ENCODE data around the gene BLVRA. TPM values are rescaled to one million over a fixed set of nuclear protein-coding genes. Genes with fewer than 3 reads are reported as not detected.
A peak's percentile ranks its signal among the peaks of the same experiment; 100 is the strongest.
"Not testable (repeated sequence)": the region's sequence is repeated elsewhere in the genome, so short reads cannot be mapped to it uniquely, and the experiment has no call there.

BLVRA gene
- total RNA-seq, 1 donor from 2014 or later: 48.1 TPM

- Mint-ChIP-seq H3K27me3 (ENCODE audit: insufficient read depth) (no peaks in the 10 kb centered on the region), H3K27ac (no peak overlapping the region)
Observed at GRCh38 chr7:43781726-43782607, 23.5 kb downstream of the BLVRA start.

GRCh38 chr7:43782768-43783555 lies 24.5 kb downstream of the BLVRA start:
- Mint-ChIP-seq H3K36me3 (ENCODE audit: low read depth) (peaks cover 10% of the 10 kb centered on the region), H3K27me3 (ENCODE audit: insufficient read depth) (no peaks in the 10 kb centered on the region), H3K4me1 (ENCODE audit: low read depth) (peaks cover 9% of the 10 kb centered on the region), H3K27ac (no peak overlapping the region), H3K9me3 (no peaks in the 10 kb centered on the region), H3K4me3 (no peak overlapping the region)
- no peak for DNase-seq (ENCODE audit: low spot score)
- intact Hi-C loops (cut with micrococcal nuclease): no loop called here

More at GRCh38 chr7:43781726-43782607, 23.5 kb downstream of the BLVRA start:
- intact Hi-C loops (cut with micrococcal nuclease): no loop called here
- DNase-seq (ENCODE audit: low spot score): no peak
- peaks cover 9% of the 10 kb centered on the region for H3K4me1 Mint-ChIP-seq (ENCODE audit: low read depth)
- peaks cover 3% of the 10 kb centered on the region for H3K9me3 Mint-ChIP-seq
- peaks cover 10% of the 10 kb centered on the region for H3K36me3 Mint-ChIP-seq (ENCODE audit: low read depth)
- H3K4me3 Mint-ChIP-seq: no peak overlapping the region

- peaks cover 9% of the 10 kb centered on the region for H3K4me1 Mint-ChIP-seq (ENCODE audit: low read depth)
- no peaks in the 10 kb centered on the region for H3K27me3 Mint-ChIP-seq (ENCODE audit: insufficient read depth)
- H3K27ac Mint-ChIP-seq: no peak overlapping the region
- no peak for DNase-seq (ENCODE audit: low spot score)
- H3K9me3 Mint-ChIP-seq: no peaks in the 10 kb centered on the region
- no peak overlapping the region for H3K4me3 Mint-ChIP-seq
- peaks cover 11% of the 10 kb centered on the region for H3K36me3 Mint-ChIP-seq (ENCODE audit: low read depth)
- intact Hi-C loops (cut with micrococcal nuclease): loop anchor here (2.0 kb wide), 1 partner anchor 25 kb away; the partner anchor contains the start of gene BLVRA
Observed at GRCh38 chr7:43784030-43784584, 25.6 kb downstream of the BLVRA start.

- H3K36me3 Mint-ChIP-seq (ENCODE audit: low read depth): peaks cover 13% of the 10 kb centered on the region
- DNase-seq (ENCODE audit: low spot score); H3K9me3 Mint-ChIP-seq; H3K27me3 Mint-ChIP-seq (ENCODE audit: insufficient read depth); H3K4me3 Mint-ChIP-seq; H3K4me1 Mint-ChIP-seq (ENCODE audit: low read depth): not testable (repeated sequence)
- peak overlapping the region; percentile 32 for H3K27ac Mint-ChIP-seq
- intact Hi-C loops (cut with micrococcal nuclease): loop anchor here (2.0 kb wide), 1 partner anchor 26 kb away; the partner anchor contains the start of gene BLVRA
Observed at GRCh38 chr7:43784585-43785087, 26.2 kb downstream of the BLVRA start.

- H3K4me3 Mint-ChIP-seq: no peak overlapping the region
- no peaks in the 10 kb centered on the region for H3K9me3 Mint-ChIP-seq
- no peak for DNase-seq (ENCODE audit: low spot score)
- peaks cover 9% of the 10 kb centered on the region for H3K4me1 Mint-ChIP-seq (ENCODE audit: low read depth)
- no peaks in the 10 kb centered on the region for H3K27me3 Mint-ChIP-seq (ENCODE audit: insufficient read depth)
- H3K36me3 Mint-ChIP-seq (ENCODE audit: low read depth): peaks cover 14% of the 10 kb centered on the region
- intact Hi-C loops (cut with micrococcal nuclease): loop anchor here (2.0 kb wide), 1 partner anchor 27 kb away; the partner anchor contains the start of gene BLVRA
- no peak overlapping the region for H3K27ac Mint-ChIP-seq
Observed at GRCh38 chr7:43785420-43785819, 26.9 kb downstream of the BLVRA start.

- no peak overlapping the region for H3K27ac Mint-ChIP-seq
- no peak for DNase-seq (ENCODE audit: low spot score)
- H3K36me3 Mint-ChIP-seq (ENCODE audit: low read depth): peaks cover 22% of the 10 kb centered on the region
- intact Hi-C loops (cut with micrococcal nuclease): no loop called here
- no peak overlapping the region for H3K4me3 Mint-ChIP-seq
- no peaks in the 10 kb centered on the region for H3K27me3 Mint-ChIP-seq (ENCODE audit: insufficient read depth)
- H3K4me1 Mint-ChIP-seq (ENCODE audit: low read depth): peaks cover 9% of the 10 kb centered on the region
- no peaks in the 10 kb centered on the region for H3K9me3 Mint-ChIP-seq
Observed at GRCh38 chr7:43787771-43788170, 29.3 kb downstream of the BLVRA start.

- Mint-ChIP-seq H3K4me3 (no peak overlapping the region), H3K27me3 (ENCODE audit: insufficient read depth) (no peaks in the 10 kb centered on the region), H3K36me3 (ENCODE audit: low read depth) (peaks cover 27% of the 10 kb centered on the region), H3K4me1 (ENCODE audit: low read depth) (peaks cover 6% of the 10 kb centered on the region), H3K9me3 (no peaks in the 10 kb centered on the region), H3K27ac (no peak overlapping the region)
- no peak for DNase-seq (ENCODE audit: low spot score)
- intact Hi-C loops (cut with micrococcal nuclease): no loop called here
Observed at GRCh38 chr7:43790006-43790405, 31.5 kb downstream of the BLVRA start.

GRCh38 chr7:43790834-43791233 lies 32.4 kb downstream of the BLVRA start:
- DNase-seq (ENCODE audit: low spot score): no peak
- peaks cover 6% of the 10 kb centered on the region for H3K4me1 Mint-ChIP-seq (ENCODE audit: low read depth)
- H3K36me3 Mint-ChIP-seq (ENCODE audit: low read depth): peaks cover 27% of the 10 kb centered on the region
- no peak overlapping the region for H3K27ac Mint-ChIP-seq
- H3K27me3 Mint-ChIP-seq (ENCODE audit: insufficient read depth): no peaks in the 10 kb centered on the region
- no peak overlapping the region for H3K4me3 Mint-ChIP-seq
- intact Hi-C loops (cut with micrococcal nuclease): no loop called here
- no peaks in the 10 kb centered on the region for H3K9me3 Mint-ChIP-seq

GRCh38 chr7:43791665-43792064 lies 33.2 kb downstream of the BLVRA start:
- Mint-ChIP-seq H3K9me3 (no peaks in the 10 kb centered on the region), H3K27me3 (ENCODE audit: insufficient read depth) (no peaks in the 10 kb centered on the region), H3K4me3 (no peak overlapping the region), H3K4me1 (ENCODE audit: low read depth) (peaks cover 6% of the 10 kb centered on the region), H3K27ac (no peak overlapping the region), H3K36me3 (ENCODE audit: low read depth) (peaks cover 26% of the 10 kb centered on the region)
- intact Hi-C loops (cut with micrococcal nuclease): no loop called here
- no peak for DNase-seq (ENCODE audit: low spot score)

GRCh38 chr7:43792471-43793150 lies 34.1 kb downstream of the BLVRA start:
- Mint-ChIP-seq H3K4me1 (ENCODE audit: low read depth) (peaks cover 6% of the 10 kb centered on the region), H3K9me3 (no peaks in the 10 kb centered on the region), H3K36me3 (ENCODE audit: low read depth) (peaks cover 24% of the 10 kb centered on the region), H3K27ac (no peak overlapping the region), H3K4me3 (no peak overlapping the region), H3K27me3 (ENCODE audit: insufficient read depth) (no peaks in the 10 kb centered on the region)
- no peak for DNase-seq (ENCODE audit: low spot score)
- intact Hi-C loops (cut with micrococcal nuclease): no loop called here

- Mint-ChIP-seq H3K9me3 (no peaks in the 10 kb centered on the region), H3K36me3 (ENCODE audit: low read depth) (peaks cover 9% of the 10 kb centered on the region), H3K4me3 (no peak overlapping the region), H3K27me3 (ENCODE audit: insufficient read depth) (no peaks in the 10 kb centered on the region), H3K27ac (no peak overlapping the region), H3K4me1 (ENCODE audit: low read depth) (no peaks in the 10 kb centered on the region)
- DNase-seq (ENCODE audit: low spot score): no peak
- intact Hi-C loops (cut with micrococcal nuclease): loop anchor here (5.0 kb wide), 1 partner anchor 72 kb away; the partner anchor contains the start of gene COA1
Observed at GRCh38 chr7:43799605-43800004, 41.1 kb downstream of the BLVRA start.

GRCh38 chr7:43803865-43804264 lies 45.4 kb downstream of the BLVRA start:
- H3K4me1 Mint-ChIP-seq (ENCODE audit: low read depth): no peaks in the 10 kb centered on the region
- intact Hi-C loops (cut with micrococcal nuclease): no loop called here
- no peak overlapping the region for H3K4me3 Mint-ChIP-seq
- H3K9me3 Mint-ChIP-seq: no peaks in the 10 kb centered on the region
- DNase-seq (ENCODE audit: low spot score): no peak
- peaks cover 21% of the 10 kb centered on the region for H3K36me3 Mint-ChIP-seq (ENCODE audit: low read depth)
- no peak overlapping the region for H3K27ac Mint-ChIP-seq
- H3K27me3 Mint-ChIP-seq (ENCODE audit: insufficient read depth): no peaks in the 10 kb centered on the region
